K562 (cell line): ENCODE data around the gene RETREG1. TPM values are rescaled to one million over a fixed set of nuclear protein-coding genes. Genes with fewer than 3 reads are reported as not detected.

Experiments
- EWSR1 ChIP-seq: fragments of 450-650 bp; IDR thresholded peaks from 2 replicates; pipeline ENCODE4 v1.6.1; 2018; ENCODE audit warnings: borderline replicate concordance, mild to moderate bottlenecking, low read depth, moderate library complexity; ENCODE audit not compliant: partially characterized antibody
- HIVEP1 ChIP-seq: fragments of 250-450 bp; sonication (Bioruptor Pico); IDR thresholded peaks from 2 replicates; pipeline ENCODE4 v1.4.0; 2020; ENCODE audit warnings: mild to moderate bottlenecking
- HLTF ChIP-seq: fragments of 450-650 bp; IDR thresholded peaks from 2 replicates; pipeline ENCODE4 v1.6.1; 2016
- HMG20A ChIP-seq: fragments of 450-650 bp; formaldehyde crosslinking; conservative IDR thresholded peaks from 2 replicates; pipeline ENCODE4 v1.4.0; 2020; ENCODE audit warnings: mild to moderate bottlenecking, mixed read lengths
- HNRNPUL1 ChIP-seq: fragments of 200-400 bp; formaldehyde crosslinking; IDR thresholded peaks from 2 replicates; pipeline ENCODE4 v1.6.1; 2017; ENCODE audit warnings: low read length
- ILK ChIP-seq: fragments of 450-650 bp; IDR thresholded peaks from 2 replicates; pipeline ENCODE4 v1.6.1; 2016; ENCODE audit warnings: missing genetic modification characterization, low read depth, mild to moderate bottlenecking, missing compliant biosample characterization, moderate library complexity, borderline replicate concordance
- RAD21 ChIP-seq, 2 experiments: fragments of 250-450 bp in 1 of 2; fragments of 450-650 bp in 1 of 2; sonication (Bioruptor Pico) in 1 of 2; formaldehyde crosslinking in 1 of 2; IDR thresholded peaks in 1 of 2; conservative IDR thresholded peaks in 1 of 2; 2 replicates each; pipeline versions ENCODE4 v1.4.0 to v1.8.0; 2020 to 2022; ENCODE audit warnings: mild to moderate bottlenecking in 2 of 2, moderate library complexity in 1 of 2
- RB1 ChIP-seq: fragments of 450-650 bp; IDR thresholded peaks from 2 replicates; pipeline ENCODE4 v1.6.1; 2017; ENCODE audit warnings: low read depth, mild to moderate bottlenecking
- SRSF9 ChIP-seq: fragments of 200-400 bp; formaldehyde crosslinking; IDR thresholded peaks from 2 replicates; pipeline ENCODE4 v1.6.1; 2017; ENCODE audit warnings: low read depth, low read length, borderline replicate concordance
- TGIF2 ChIP-seq: sonication (generic); formaldehyde crosslinking; IDR thresholded peaks from 2 replicates; pipeline ENCODE4 v1.8.1; 2022; ENCODE audit warnings: mild to moderate bottlenecking, missing genetic modification reagents, moderate library complexity
- polyA plus RNA-seq, 8 experiments: library from polyadenylated mRNA; depleted of rRNA in 4 of 8; stranded (reverse) in 5 of 8; unstranded in 3 of 8; fragments of >200 nt; fragmentation: Nextera tagmentation in 2 of 8; fragmentation: Illumina TruSeq in 1 of 8; extraction: Ambion mirVana in 2 of 8; extraction: Trizol in 1 of 8; gene quantifications; 2 replicates each; pipeline versions ENCODE4 v1.2.1 to v1.2.3, GENCODE V29; 2011 to 2014; ENCODE audit warnings: inconsistent platforms in 1 of 8, missing spikeins in 1 of 8
- total RNA-seq, 7 experiments: library from RNA; depleted of rRNA in 6 of 7; stranded (reverse); fragments of >200 nt in 6 of 7; fragmentation: Illumina TruSeq in 2 of 7; extraction: Trizol in 2 of 7; gene quantifications; 2 replicates each; pipeline versions ENCODE4 v1.2.1 to v1.2.3, GENCODE V29; 2011 to 2021; ENCODE audit warnings: low replicate concordance in 1 of 7
- TF ChIP-seq, protein P1 (sequence below): fragments of 450-650 bp; IDR thresholded peaks from 2 replicates; pipeline ENCODE4 v1.6.1; 2017; ENCODE audit warnings: antibody characterized with exemption, mild to moderate bottlenecking
- TF ChIP-seq, protein P2 (sequence below): fragments of 250-450 bp; sonication (Bioruptor Pico); IDR thresholded peaks from 2 replicates; pipeline ENCODE4 v1.9.0; 2021; ENCODE audit warnings: mild to moderate bottlenecking
- TF ChIP-seq, protein P3 (sequence below), 2 experiments: fragments of 450-650 bp; formaldehyde crosslinking in 1 of 2; IDR thresholded peaks; 2 replicates each; pipeline versions ENCODE4 v1.4.0 to v1.6.1; 2014 to 2020; ENCODE audit warnings: mild to moderate bottlenecking in 2 of 2, borderline replicate concordance in 1 of 2, low read depth in 1 of 2

The RETREG1 gene
- total and polyA plus RNA-seq, 9 of the 15 experiments (the other 6 are each of a cell fraction or from before 2014, with no cell fraction given): 0.01 to 0.20 (median 0.08) TPM; not detected in 5

DNA sequence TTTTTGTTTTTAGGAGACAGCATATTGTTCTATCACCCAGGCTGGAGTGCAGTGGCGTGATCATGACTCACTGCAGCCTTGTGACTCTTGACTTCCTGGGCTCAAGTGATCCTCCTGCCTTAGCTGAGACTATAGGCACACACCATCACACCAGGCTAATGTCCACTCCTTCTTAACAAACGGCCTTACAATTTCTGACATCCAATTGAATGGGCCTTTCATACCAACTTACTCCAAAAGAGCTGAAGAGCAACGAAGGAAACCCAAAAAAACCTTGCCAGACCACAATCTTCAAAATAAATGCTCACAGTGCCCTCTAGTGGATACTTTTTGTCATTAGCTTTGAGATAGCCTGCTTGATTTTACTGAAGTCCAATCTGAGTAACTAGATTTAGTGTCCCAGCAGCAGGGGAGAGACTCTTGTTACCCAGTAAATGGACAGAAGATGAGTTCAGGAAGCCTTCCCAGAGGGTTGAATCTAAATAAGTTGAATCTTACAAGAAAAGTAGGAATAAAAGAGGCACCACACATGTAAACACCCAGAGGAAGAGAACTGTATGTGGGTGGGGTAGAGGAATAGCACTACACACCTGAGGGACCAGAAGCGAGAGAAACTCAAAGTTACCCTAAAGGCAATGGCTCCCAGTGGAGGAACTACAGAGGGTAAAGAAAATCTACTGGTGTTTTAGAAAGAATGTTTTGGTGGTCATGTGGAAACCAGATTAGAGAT is 160.5 kb downstream of the RETREG1 start (continued):
- TF ChIP-seq HMG20A (CRISPR knock-in tag) (no peak), TGIF2 (CRISPR knock-in tag) (no peak), HIVEP1 (no peak), HNRNPUL1 (no peak), HLTF (no peak), RAD21 (CRISPR knock-in tag; conservative IDR thresholded peaks at IDR 0.05 in 1 of 2, IDR thresholded peaks at IDR 0.05 in 1 of 2) (peak; percentile 69 to 84), RB1 (no peak), EWSR1 (no peak), ILK (no peak), SRSF9 (no peak)
- TF ChIP-seq, protein P1, sequence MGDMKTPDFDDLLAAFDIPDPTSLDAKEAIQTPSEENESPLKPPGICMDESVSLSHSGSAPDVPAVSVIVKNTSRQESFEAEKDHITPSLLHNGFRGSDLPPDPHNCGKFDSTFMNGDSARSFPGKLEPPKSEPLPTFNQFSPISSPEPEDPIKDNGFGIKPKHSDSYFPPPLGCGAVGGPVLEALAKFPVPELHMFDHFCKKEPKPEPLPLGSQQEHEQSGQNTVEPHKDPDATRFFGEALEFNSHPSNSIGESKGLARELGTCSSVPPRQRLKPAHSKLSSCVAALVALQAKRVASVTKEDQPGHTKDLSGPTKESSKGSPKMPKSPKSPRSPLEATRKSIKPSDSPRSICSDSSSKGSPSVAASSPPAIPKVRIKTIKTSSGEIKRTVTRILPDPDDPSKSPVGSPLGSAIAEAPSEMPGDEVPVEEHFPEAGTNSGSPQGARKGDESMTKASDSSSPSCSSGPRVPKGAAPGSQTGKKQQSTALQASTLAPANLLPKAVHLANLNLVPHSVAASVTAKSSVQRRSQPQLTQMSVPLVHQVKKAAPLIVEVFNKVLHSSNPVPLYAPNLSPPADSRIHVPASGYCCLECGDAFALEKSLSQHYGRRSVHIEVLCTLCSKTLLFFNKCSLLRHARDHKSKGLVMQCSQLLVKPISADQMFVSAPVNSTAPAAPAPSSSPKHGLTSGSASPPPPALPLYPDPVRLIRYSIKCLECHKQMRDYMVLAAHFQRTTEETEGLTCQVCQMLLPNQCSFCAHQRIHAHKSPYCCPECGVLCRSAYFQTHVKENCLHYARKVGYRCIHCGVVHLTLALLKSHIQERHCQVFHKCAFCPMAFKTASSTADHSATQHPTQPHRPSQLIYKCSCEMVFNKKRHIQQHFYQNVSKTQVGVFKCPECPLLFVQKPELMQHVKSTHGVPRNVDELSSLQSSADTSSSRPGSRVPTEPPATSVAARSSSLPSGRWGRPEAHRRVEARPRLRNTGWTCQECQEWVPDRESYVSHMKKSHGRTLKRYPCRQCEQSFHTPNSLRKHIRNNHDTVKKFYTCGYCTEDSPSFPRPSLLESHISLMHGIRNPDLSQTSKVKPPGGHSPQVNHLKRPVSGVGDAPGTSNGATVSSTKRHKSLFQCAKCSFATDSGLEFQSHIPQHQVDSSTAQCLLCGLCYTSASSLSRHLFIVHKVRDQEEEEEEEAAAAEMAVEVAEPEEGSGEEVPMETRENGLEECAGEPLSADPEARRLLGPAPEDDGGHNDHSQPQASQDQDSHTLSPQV: peak; percentile 71
- TF ChIP-seq, protein P2, sequence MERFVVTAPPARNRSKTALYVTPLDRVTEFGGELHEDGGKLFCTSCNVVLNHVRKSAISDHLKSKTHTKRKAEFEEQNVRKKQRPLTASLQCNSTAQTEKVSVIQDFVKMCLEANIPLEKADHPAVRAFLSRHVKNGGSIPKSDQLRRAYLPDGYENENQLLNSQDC: no peak
- TF ChIP-seq, protein P3, sequence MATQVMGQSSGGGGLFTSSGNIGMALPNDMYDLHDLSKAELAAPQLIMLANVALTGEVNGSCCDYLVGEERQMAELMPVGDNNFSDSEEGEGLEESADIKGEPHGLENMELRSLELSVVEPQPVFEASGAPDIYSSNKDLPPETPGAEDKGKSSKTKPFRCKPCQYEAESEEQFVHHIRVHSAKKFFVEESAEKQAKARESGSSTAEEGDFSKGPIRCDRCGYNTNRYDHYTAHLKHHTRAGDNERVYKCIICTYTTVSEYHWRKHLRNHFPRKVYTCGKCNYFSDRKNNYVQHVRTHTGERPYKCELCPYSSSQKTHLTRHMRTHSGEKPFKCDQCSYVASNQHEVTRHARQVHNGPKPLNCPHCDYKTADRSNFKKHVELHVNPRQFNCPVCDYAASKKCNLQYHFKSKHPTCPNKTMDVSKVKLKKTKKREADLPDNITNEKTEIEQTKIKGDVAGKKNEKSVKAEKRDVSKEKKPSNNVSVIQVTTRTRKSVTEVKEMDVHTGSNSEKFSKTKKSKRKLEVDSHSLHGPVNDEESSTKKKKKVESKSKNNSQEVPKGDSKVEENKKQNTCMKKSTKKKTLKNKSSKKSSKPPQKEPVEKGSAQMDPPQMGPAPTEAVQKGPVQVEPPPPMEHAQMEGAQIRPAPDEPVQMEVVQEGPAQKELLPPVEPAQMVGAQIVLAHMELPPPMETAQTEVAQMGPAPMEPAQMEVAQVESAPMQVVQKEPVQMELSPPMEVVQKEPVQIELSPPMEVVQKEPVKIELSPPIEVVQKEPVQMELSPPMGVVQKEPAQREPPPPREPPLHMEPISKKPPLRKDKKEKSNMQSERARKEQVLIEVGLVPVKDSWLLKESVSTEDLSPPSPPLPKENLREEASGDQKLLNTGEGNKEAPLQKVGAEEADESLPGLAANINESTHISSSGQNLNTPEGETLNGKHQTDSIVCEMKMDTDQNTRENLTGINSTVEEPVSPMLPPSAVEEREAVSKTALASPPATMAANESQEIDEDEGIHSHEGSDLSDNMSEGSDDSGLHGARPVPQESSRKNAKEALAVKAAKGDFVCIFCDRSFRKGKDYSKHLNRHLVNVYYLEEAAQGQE (IDR thresholded peaks at IDR 0.05; ENCODE audit: borderline replicate concordance): peak; percentile 58; the same call in 1 of the 2 replicates
- TF ChIP-seq, protein P3 (CRISPR knock-in tag; IDR thresholded peaks at IDR 0.05; ENCODE audit: low read depth): no peak
